GM10847 (cell line): ENCODE results near the gene QRSL1.

Experiments used
- POLR2A ChIP-seq: IDR thresholded peaks from 2 replicates; pipeline ENCODE4 v1.6.1; 2011; ENCODE audit not compliant: insufficient read length; ENCODE audit errors: extremely low read depth

The QRSL1 gene

GRCh38 chr6:106692112-106692818, 62.9 kb downstream of the QRSL1 start:
- TF ChIP-seq POLR2A: no peak

GRCh38 chr6:106692819-106693208, 63.4 kb downstream of the QRSL1 start:
- no peak for TF ChIP-seq POLR2A

GRCh38 chr6:106693418-106693817, 64.0 kb downstream of the QRSL1 start:
- TF ChIP-seq POLR2A: no peak

- no peak for TF ChIP-seq POLR2A
Measured at GRCh38 chr6:106694343-106694742, 65.0 kb downstream of the QRSL1 start.

GRCh38 chr6:106700581-106700980, 71.2 kb downstream of the QRSL1 start:
- no peak for TF ChIP-seq POLR2A

GRCh38 chr6:106702046-106702445, 72.7 kb downstream of the QRSL1 start:
- TF ChIP-seq POLR2A: no peak

GRCh38 chr6:106702451-106703110, 73.2 kb downstream of the QRSL1 start:
- no peak for TF ChIP-seq POLR2A

GRCh38 chr6:106704327-106704726, 74.9 kb downstream of the QRSL1 start:
- TF ChIP-seq POLR2A: no peak

- TF ChIP-seq POLR2A: no peak
Measured at GRCh38 chr6:106705156-106705555, 75.8 kb downstream of the QRSL1 start.

- TF ChIP-seq POLR2A: no peak
Measured at GRCh38 chr6:106710580-106710979, 81.2 kb downstream of the QRSL1 start.

GRCh38 chr6:106714281-106714680, 84.9 kb downstream of the QRSL1 start:
- no peak for TF ChIP-seq POLR2A

- TF ChIP-seq POLR2A: no peak
Measured at GRCh38 chr6:106715922-106716321, 86.5 kb downstream of the QRSL1 start.

GRCh38 chr6:106716966-106717365, 87.6 kb downstream of the QRSL1 start:
- TF ChIP-seq POLR2A: no peak
